ENCODE results near the gene LIPC.

DNA sequence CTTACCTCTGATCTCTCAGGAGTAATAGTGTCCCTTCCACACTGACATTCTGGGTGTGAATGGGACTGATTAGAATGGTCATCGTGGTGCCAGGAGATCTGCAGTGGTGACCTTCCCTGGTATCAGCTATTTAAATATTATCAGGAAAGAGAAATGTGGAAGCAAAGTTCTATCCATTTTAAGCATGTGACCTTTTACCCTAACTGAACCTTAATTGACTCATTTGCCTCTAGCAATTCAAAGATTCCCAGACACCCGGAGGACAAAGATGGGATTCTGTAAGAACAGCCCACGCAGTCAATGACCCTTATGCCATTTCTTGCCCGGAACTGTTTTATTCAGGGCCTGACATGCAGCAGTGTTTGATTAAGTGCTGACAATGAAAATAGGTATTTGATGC, 10.3 kb downstream of the LIPC start:
- TF ChIP-seq CSDC2 (CRISPR knock-in tag; IDR thresholded peaks at IDR 0.05) (no peak), ISL1 (CRISPR knock-in tag; IDR thresholded peaks at IDR 0.05) (no peak)

Measured in SK-N-SH treated with all-trans-retinoic acid at 6 μM for 48 hours (cell line).